Stimulated activated CD4-positive, alpha-beta T cell treated with anti-CD3 and anti-CD28 coated beads, TNF-alpha, amount 100 ng/mL, for 24 hours (primary cell): Measurements from ENCODE around the gene SELENOM.

Experiments
- DNase-seq, 3 experiments: peaks; one replicate each; pipeline ENCODE4 v3.0.0-alpha.2; 2020; ENCODE audit warnings: low read depth in 3 of 3

The SELENOM gene

GRCh38 chr22:31091106-31091975, 16.0 kb downstream of the SELENOM start:
- no peak for DNase-seq

- DNase-seq: no peak
These were observed 16.9 kb downstream of the SELENOM start for GRCh38 chr22:31090217-31091085.

- DNase-seq: no peak
These were observed 17.9 kb downstream of the SELENOM start for GRCh38 chr22:31089160-31090100.

- DNase-seq: no peak
These were observed 19.0 kb downstream of the SELENOM start for GRCh38 chr22:31088233-31088986.

GRCh38 chr22:31087744-31088215, 19.6 kb downstream of the SELENOM start:
- DNase-seq: no peak

- DNase-seq: no peak
These were observed 20.6 kb downstream of the SELENOM start for GRCh38 chr22:31086703-31087330.

- DNase-seq: no peak
These were observed 21.4 kb downstream of the SELENOM start for GRCh38 chr22:31085928-31086327.

- DNase-seq: no peak
These were observed 21.9 kb downstream of the SELENOM start for GRCh38 chr22:31085493-31085824.

GRCh38 chr22:31084811-31085492, 22.4 kb downstream of the SELENOM start:
- peak; percentile 76 to 89 (median 78) for DNase-seq

- no peak for DNase-seq
These were observed 23.2 kb downstream of the SELENOM start for GRCh38 chr22:31083923-31084810.

- no peak for DNase-seq
These were observed 24.0 kb downstream of the SELENOM start for GRCh38 chr22:31083377-31083768.

- DNase-seq: peak; percentile 29 to 70 (median 33)
These were observed 24.6 kb downstream of the SELENOM start for GRCh38 chr22:31082606-31083376.

GRCh38 chr22:31081963-31082605, 25.3 kb downstream of the SELENOM start:
- no peak for DNase-seq

- DNase-seq: peak; percentile 78 to 88 (median 80)
These were observed 26.3 kb downstream of the SELENOM start, which contains the start of gene SMTN for GRCh38 chr22:31080848-31081649. SMTN (plus strand) TSS chr22:31081318; CDS start chr22:31083259, 1,941 bp downstream.

- no peak for DNase-seq
These were observed 27.1 kb downstream of the SELENOM start for GRCh38 chr22:31080164-31080847.
